ENCODE results near the gene CCR5AS.

GRCh38 chr3:46360907-46361306 is 46.0 kb downstream of the CCR5AS start:
- TF ChIP-seq POLR2A (IDR thresholded peaks at IDR 0.05) (no peak), CTCF (IDR thresholded peaks at IDR 0.05) (no peak)
